ENCODE measurements around the gene MYBL2.

Gene MYBL2

GRCh38 chr20:43762911-43763310 is 96.0 kb downstream of the MYBL2 start:
- TF ChIP-seq, protein P1, sequence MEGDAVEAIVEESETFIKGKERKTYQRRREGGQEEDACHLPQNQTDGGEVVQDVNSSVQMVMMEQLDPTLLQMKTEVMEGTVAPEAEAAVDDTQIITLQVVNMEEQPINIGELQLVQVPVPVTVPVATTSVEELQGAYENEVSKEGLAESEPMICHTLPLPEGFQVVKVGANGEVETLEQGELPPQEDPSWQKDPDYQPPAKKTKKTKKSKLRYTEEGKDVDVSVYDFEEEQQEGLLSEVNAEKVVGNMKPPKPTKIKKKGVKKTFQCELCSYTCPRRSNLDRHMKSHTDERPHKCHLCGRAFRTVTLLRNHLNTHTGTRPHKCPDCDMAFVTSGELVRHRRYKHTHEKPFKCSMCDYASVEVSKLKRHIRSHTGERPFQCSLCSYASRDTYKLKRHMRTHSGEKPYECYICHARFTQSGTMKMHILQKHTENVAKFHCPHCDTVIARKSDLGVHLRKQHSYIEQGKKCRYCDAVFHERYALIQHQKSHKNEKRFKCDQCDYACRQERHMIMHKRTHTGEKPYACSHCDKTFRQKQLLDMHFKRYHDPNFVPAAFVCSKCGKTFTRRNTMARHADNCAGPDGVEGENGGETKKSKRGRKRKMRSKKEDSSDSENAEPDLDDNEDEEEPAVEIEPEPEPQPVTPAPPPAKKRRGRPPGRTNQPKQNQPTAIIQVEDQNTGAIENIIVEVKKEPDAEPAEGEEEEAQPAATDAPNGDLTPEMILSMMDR (IDR thresholded peaks at IDR 0.05): no peak
- no peak overlapping the region for H3K4me3 ChIP-seq
- no peak overlapping the region for H3K27ac ChIP-seq
- DNase-seq (ENCODE audit: low spot score): no peak

- H3K27ac ChIP-seq: no peak overlapping the region
- no peak for DNase-seq (ENCODE audit: low spot score)
- TF ChIP-seq, protein P1 (IDR thresholded peaks at IDR 0.05): no peak
- H3K4me3 ChIP-seq: no peak overlapping the region
Measured at GRCh38 chr20:43765916-43766315, 99.0 kb downstream of the MYBL2 start.
